Stimulated activated CD4-positive, alpha-beta T cell treated with anti-CD3 and anti-CD28 coated beads, Interleukin-12 subunit alpha, Interleukin-12 subunit beta, amount 100 ng/mL, for 4 hours (primary cell): ENCODE results near the gene CYTH3.
"Not testable (repeated sequence)": the region's sequence is repeated elsewhere in the genome, so short reads cannot be mapped to it uniquely, and the experiment has no call there.

ENCODE experiments used
- DNase-seq: peaks from one replicate; pipeline ENCODE4 v3.0.0-alpha.2; 2020

The CYTH3 gene

GRCh38 chr7:6163402-6163801 lies 109.0 kb downstream of the CYTH3 start:
- DNase-seq = no peak

GRCh38 chr7:6162650-6163366 lies 109.6 kb downstream of the CYTH3 start:
- no peak for DNase-seq

- no peak for DNase-seq
Measured at GRCh38 chr7:6162331-6162620, 110.1 kb downstream of the CYTH3 start.

- DNase-seq = no peak
Measured at GRCh38 chr7:6161463-6162330, 110.7 kb downstream of the CYTH3 start.

- DNase-seq = no peak
Measured at GRCh38 chr7:6160191-6160623, 112.2 kb downstream of the CYTH3 start.

GRCh38 chr7:6159524-6160031 lies 112.8 kb downstream of the CYTH3 start:
- no peak for DNase-seq

GRCh38 chr7:6159097-6159483 lies 113.3 kb downstream of the CYTH3 start:
- no peak for DNase-seq

GRCh38 chr7:6158424-6159096 lies 113.9 kb downstream of the CYTH3 start:
- DNase-seq = no peak

- DNase-seq = no peak
Measured at GRCh38 chr7:6157685-6158423, 114.6 kb downstream of the CYTH3 start.

GRCh38 chr7:6156734-6157133 lies 115.7 kb downstream of the CYTH3 start:
- no peak for DNase-seq

- DNase-seq = no peak
Measured at GRCh38 chr7:6155596-6155995, 116.8 kb downstream of the CYTH3 start.

- no peak for DNase-seq
Measured at GRCh38 chr7:6154542-6155404, 117.7 kb downstream of the CYTH3 start.

- no peak for DNase-seq
Measured at GRCh38 chr7:6153646-6154541, 118.5 kb downstream of the CYTH3 start.

- DNase-seq = no peak
Measured at GRCh38 chr7:6151994-6152735, 120.3 kb downstream of the CYTH3 start.

GRCh38 chr7:6151527-6151926 lies 120.9 kb downstream of the CYTH3 start:
- not testable (repeated sequence) for DNase-seq

GRCh38 chr7:6149996-6150395 lies 122.4 kb downstream of the CYTH3 start:
- no peak for DNase-seq

- no peak for DNase-seq
Measured at GRCh38 chr7:6148724-6149360, 123.6 kb downstream of the CYTH3 start.

GRCh38 chr7:6147627-6148026 lies 124.8 kb downstream of the CYTH3 start:
- DNase-seq = no peak

GRCh38 chr7:6146666-6147065 lies 125.8 kb downstream of the CYTH3 start:
- no peak for DNase-seq

GRCh38 chr7:6143997-6144396 lies 128.4 kb downstream of the CYTH3 start:
- no peak for DNase-seq
